Gastroesophageal sphincter (tissue), 3 donors: ENCODE data around the gene MVB12B.

Experiments
- CTCF ChIP-seq, 4 experiments: fragments of 200-600 bp in 2 of 4; fragments of 450-650 bp in 2 of 4; sonication (generic) in 1 of 4; IDR thresholded peaks; one replicate each; pipeline ENCODE4 v1.5.1; 2017 to 2019; ENCODE audit warnings: antibody characterized with exemption in 4 of 4, mild to moderate bottlenecking in 2 of 4, moderate library complexity in 2 of 4
- POLR2AphosphoS5 ChIP-seq: sonication (generic); formaldehyde crosslinking; IDR thresholded peaks from one replicate; pipeline ENCODE4 v1.6.1; 2017; ENCODE audit warnings: antibody characterized with exemption

GRCh38 chr9:126528111-126528510, 201.5 kb downstream of the MVB12B start:
- TF ChIP-seq CTCF (IDR thresholded peaks at IDR 0.05) (no peak), POLR2AphosphoS5 (no peak)
